Measurements from ENCODE around the gene TCAIM.

Gene TCAIM

GRCh38 chr3:44348993-44349392, 10.4 kb downstream of the TCAIM start:
- Mint-ChIP-seq H3K27me3 (ENCODE audit: low read depth, poor library complexity) (no peaks in the 10 kb centered on the region), H3K27ac (no peak overlapping the region), H3K4me3 (no peak overlapping the region), H3K36me3 (ENCODE audit: low read depth) (peaks cover 41% of the 10 kb centered on the region), H3K9me3 (peaks cover 11% of the 10 kb centered on the region), H3K4me1 (no peaks in the 10 kb centered on the region)
- no peak for TF ChIP-seq CTCF (IDR thresholded peaks at IDR 0.05)
- no peak for DNase-seq

GRCh38 chr3:44353355-44353924, 14.9 kb downstream of the TCAIM start:
- no peak overlapping the region for H3K4me3 Mint-ChIP-seq
- H3K4me1 Mint-ChIP-seq = peaks cover 20% of the 10 kb centered on the region
- no peaks in the 10 kb centered on the region for H3K27me3 Mint-ChIP-seq (ENCODE audit: low read depth, poor library complexity)
- peaks cover 56% of the 10 kb centered on the region for H3K36me3 Mint-ChIP-seq (ENCODE audit: low read depth)
- no peak overlapping the region for H3K27ac Mint-ChIP-seq
- TF ChIP-seq CTCF (IDR thresholded peaks at IDR 0.05) = no peak
- no peak for DNase-seq
- H3K9me3 Mint-ChIP-seq = peaks cover 15% of the 10 kb centered on the region

- H3K27ac Mint-ChIP-seq = peak overlapping the region; percentile 85
These were observed 16.9 kb downstream of the TCAIM start for GRCh38 chr3:44355362-44356033.

DNA sequence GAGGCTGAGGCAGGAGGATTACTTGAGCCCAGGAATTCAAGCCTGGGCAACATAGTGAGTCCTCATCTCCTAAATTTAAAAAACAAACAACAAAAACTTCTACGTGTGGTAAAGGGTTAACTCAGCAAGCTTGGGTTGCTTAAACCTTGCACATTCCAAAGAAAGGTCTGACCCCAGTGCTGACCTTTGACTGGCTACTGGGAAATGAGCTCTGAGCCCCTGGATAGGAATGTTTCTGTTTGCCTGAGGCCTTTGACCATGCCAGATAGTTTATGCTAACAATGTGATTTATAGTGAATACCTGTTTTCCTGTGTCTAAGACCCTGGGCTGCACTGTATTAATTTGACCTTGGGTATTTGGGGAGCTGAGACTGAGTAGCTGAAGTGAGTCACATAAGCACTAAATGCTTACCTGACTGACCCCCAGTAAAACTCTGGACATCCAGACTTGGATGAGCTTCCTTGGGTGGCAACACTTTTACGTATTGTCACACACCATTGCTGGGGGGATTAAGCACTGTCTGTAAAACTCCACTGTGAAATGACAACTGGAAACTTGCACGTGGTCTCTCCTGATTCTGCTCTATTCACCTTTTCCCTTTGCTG, 20.7 kb downstream of the TCAIM start:
- Mint-ChIP-seq H3K9me3 (peaks cover 2% of the 10 kb centered on the region), H3K27ac (peak overlapping the region; percentile 78), H3K4me3 (peak overlapping the region; percentile 26), H3K4me1 (peaks cover 56% of the 10 kb centered on the region), H3K36me3 (ENCODE audit: low read depth) (peaks cover 24% of the 10 kb centered on the region), H3K27me3 (ENCODE audit: low read depth, poor library complexity) (no peaks in the 10 kb centered on the region)
- no peak for TF ChIP-seq CTCF (IDR thresholded peaks at IDR 0.05)
- peak; percentile 80 for DNase-seq

More at GRCh38 chr3:44355362-44356033, 16.9 kb downstream of the TCAIM start:
- peaks cover 38% of the 10 kb centered on the region for H3K36me3 Mint-ChIP-seq (ENCODE audit: low read depth)
- no peaks in the 10 kb centered on the region for H3K27me3 Mint-ChIP-seq (ENCODE audit: low read depth, poor library complexity)
- H3K9me3 Mint-ChIP-seq = peaks cover 15% of the 10 kb centered on the region
- TF ChIP-seq CTCF (IDR thresholded peaks at IDR 0.05) = no peak
- no peak overlapping the region for H3K4me3 Mint-ChIP-seq
- H3K4me1 Mint-ChIP-seq = peaks cover 40% of the 10 kb centered on the region
- DNase-seq = no peak

DNA sequence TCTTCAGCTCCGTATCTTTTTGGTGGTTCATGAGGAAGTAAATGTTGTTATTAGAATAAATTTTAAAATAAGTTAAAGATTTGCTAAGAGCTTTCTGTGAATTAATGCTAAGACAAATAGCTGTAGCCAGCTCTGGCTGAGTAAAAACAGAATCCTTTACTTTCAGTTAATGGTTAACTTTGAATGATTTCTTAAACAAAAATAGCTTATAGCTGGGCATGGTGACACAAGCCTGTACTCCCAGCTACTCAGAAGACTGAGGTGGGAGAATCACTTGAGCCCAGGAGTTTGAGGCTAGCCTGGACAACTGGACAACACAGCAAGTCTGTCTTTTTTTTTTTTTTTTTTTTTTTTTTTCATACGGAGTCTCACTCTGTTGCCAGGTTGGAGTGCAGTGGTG, 25.0 kb downstream of the TCAIM start:
- H3K4me3 Mint-ChIP-seq = no peak overlapping the region
- H3K27ac Mint-ChIP-seq = no peak overlapping the region
- no peaks in the 10 kb centered on the region for H3K9me3 Mint-ChIP-seq
- no peaks in the 10 kb centered on the region for H3K27me3 Mint-ChIP-seq (ENCODE audit: low read depth, poor library complexity)
- peaks cover 35% of the 10 kb centered on the region for H3K4me1 Mint-ChIP-seq
- DNase-seq = no peak
- no peak for TF ChIP-seq CTCF (IDR thresholded peaks at IDR 0.05)
- H3K36me3 Mint-ChIP-seq (ENCODE audit: low read depth) = peaks cover 31% of the 10 kb centered on the region
